GM23248 (cell line): ENCODE measurements around the gene MAST1. TPM values are rescaled to one million over a fixed set of nuclear protein-coding genes. Genes with fewer than 3 reads are reported as not detected.

Experiments used
- DNase-seq: peaks from one replicate; pipeline ENCODE4 v3.0.0-alpha.2; 2015
- H2AFZ ChIP-seq: fragments of 200-600 bp; sonication (generic); 2 replicates; pipeline ENCODE4 v1.6.1; 2016; ENCODE audit warnings: antibody characterized with exemption
- H3F3A ChIP-seq: fragments of 200-600 bp; sonication (generic); 2 replicates; pipeline ENCODE4 v1.6.1; 2016; ENCODE audit warnings: mild to moderate bottlenecking, antibody characterized with exemption, mixed run types; ENCODE audit not compliant: insufficient read depth
- H3K27ac ChIP-seq: fragments of 200-600 bp; sonication (generic); 2 replicates; pipeline ENCODE4 v1.5.1; 2016; ENCODE audit warnings: mild to moderate bottlenecking
- H3K27me3 ChIP-seq: fragments of 200-600 bp; sonication (generic); replicated peaks from 2 replicates; pipeline ENCODE4 v1.6.1; 2016; ENCODE audit warnings: mild to moderate bottlenecking; ENCODE audit not compliant: insufficient read depth
- H3K36me3 ChIP-seq: fragments of 200-600 bp; sonication (generic); 2 replicates; pipeline ENCODE4 v1.6.1; 2016; ENCODE audit warnings: low read depth, mild to moderate bottlenecking
- H3K4me1 ChIP-seq: fragments of 200-600 bp; sonication (generic); 2 replicates; pipeline ENCODE4 v1.6.1; 2016; ENCODE audit warnings: mild to moderate bottlenecking; ENCODE audit not compliant: insufficient read depth
- H3K4me2 ChIP-seq: fragments of 200-600 bp; sonication (generic); one replicate; pipeline ENCODE4 v1.6.1; 2016; ENCODE audit warnings: mild to moderate bottlenecking; ENCODE audit not compliant: unreplicated experiment
- H3K4me3 ChIP-seq: fragments of 200-600 bp; sonication (generic); 2 replicates; pipeline ENCODE4 v1.5.1; 2016; ENCODE audit warnings: mild to moderate bottlenecking
- H3K79me2 ChIP-seq: fragments of 200-600 bp; sonication (generic); 2 replicates; pipeline ENCODE4 v1.6.1; 2016; ENCODE audit warnings: mild to moderate bottlenecking; ENCODE audit not compliant: insufficient read depth
- H3K9ac ChIP-seq: fragments of 200-600 bp; sonication (generic); 2 replicates; pipeline ENCODE4 v1.6.1; 2016; ENCODE audit warnings: mild to moderate bottlenecking
- H3K9me2 ChIP-seq: fragments of 200-600 bp; sonication (generic); 2 replicates; pipeline ENCODE4 v1.6.1; 2016; ENCODE audit warnings: mixed run types, mild to moderate bottlenecking, moderate library complexity; ENCODE audit not compliant: insufficient read depth
- H3K9me3 ChIP-seq: fragments of 200-600 bp; sonication (generic); one replicate; pipeline ENCODE4 v1.6.1; 2017; ENCODE audit warnings: low read depth
- H4K20me1 ChIP-seq: fragments of 200-600 bp; sonication (generic); 2 replicates; pipeline ENCODE4 v1.6.0; 2016; ENCODE audit not compliant: insufficient read depth
- EZH2 ChIP-seq: fragments of 200-600 bp; sonication (generic); IDR thresholded peaks from 2 replicates; pipeline ENCODE4 v1.6.1; 2018; ENCODE audit warnings: antibody characterized with exemption, mild to moderate bottlenecking; ENCODE audit not compliant: insufficient read depth, poor library complexity, severe bottlenecking
- EZH2phosphoT487 ChIP-seq: fragments of 200-600 bp; sonication (generic); IDR thresholded peaks from 2 replicates; pipeline ENCODE4 v1.6.1; 2018; ENCODE audit warnings: antibody characterized with exemption, moderate library complexity, mild to moderate bottlenecking, low read depth; ENCODE audit not compliant: insufficient read depth
- whole genome bisulfite sequencing, 2 experiments: methylation state at CpG; one replicate each; pipeline ENCODE4 v1.1.6; 2015 to 2017; ENCODE audit warnings: low lambda C conversion rate in 2 of 2, low coverage in 1 of 2; ENCODE audit errors: missing lambda C conversion rate in 2 of 2; 5-methylcytosine and 5-hydroxymethylcytosine counted together
- in situ Hi-C: fragments of 300-500 bp; cut with MboI; formaldehyde crosslinking; loops from 2 replicates; pipeline ENCODE4 v1.15.0; 2020
- polyA plus RNA-seq: library from polyadenylated mRNA; unstranded; fragments of >200 nt; fragmentation: Nextera tagmentation; extraction: Ambion mirVana; gene quantifications from 2 replicates; pipeline ENCODE4 v1.2.1, GENCODE V29; 2016
- total RNA-seq: library from RNA; depleted of rRNA; stranded (reverse); fragments of >200 nt; shearing (Covaris generic); gene quantifications from 2 replicates; pipeline ENCODE4 v1.2.3, GENCODE V29; 2014

The MAST1 gene
- total and polyA plus RNA-seq, 2 experiments from 2014 or later = 0.24 TPM; not detected in 1

- 80 to 92% methylated on average over 5 of the region's 5 CpGs for WGBS, 2 experiments
These were observed 55.3 kb downstream of the MAST1 start for GRCh38 chr19:12893582-12893981.

GRCh38 chr19:12896460-12896859 lies 58.1 kb downstream of the MAST1 start:
- TF ChIP-seq EZH2phosphoT487 (no peak), EZH2 (no peak)
- H3K27ac ChIP-seq = no peak overlapping the region
- peaks cover 9% of the 10 kb centered on the region; the same call in 1 of the 2 replicates for H3K79me2 ChIP-seq
- H3F3A ChIP-seq = no peaks in the 10 kb centered on the region
- no peak overlapping the region for H3K4me2 ChIP-seq
- peaks cover 3% of the 10 kb centered on the region; the same call in 1 of the 2 replicates for H3K4me1 ChIP-seq
- no peak overlapping the region for H3K4me3 ChIP-seq
- no peaks in the 10 kb centered on the region for H3K9me2 ChIP-seq
- H3K9ac ChIP-seq = no peak overlapping the region
- no peak for DNase-seq
- H4K20me1 ChIP-seq = no peaks in the 10 kb centered on the region
- no peaks in the 10 kb centered on the region for H3K9me3 ChIP-seq
- WGBS, 2 experiments = 78% methylated on average over 17 of the region's 17 CpGs
- H2AFZ ChIP-seq = no peak overlapping the region
- no peaks in the 10 kb centered on the region for H3K27me3 ChIP-seq
- in situ Hi-C loops = no loop called here
- H3K36me3 ChIP-seq = no peaks in the 10 kb centered on the region

More at GRCh38 chr19:12893582-12893981, 55.3 kb downstream of the MAST1 start:
- Histone ChIP-seq H4K20me1 (no peaks in the 10 kb centered on the region), H3K4me2 (no peak overlapping the region), H3K9me2 (no peaks in the 10 kb centered on the region), H3K27ac (no peak overlapping the region), H3K79me2 (peaks cover 11% of the 10 kb centered on the region; the same call in 1 of the 2 replicates), H3K9me3 (no peaks in the 10 kb centered on the region), H3K4me3 (no peak overlapping the region), H3K27me3 (no peaks in the 10 kb centered on the region), H2AFZ (no peak overlapping the region), H3K9ac (no peak overlapping the region), H3K36me3 (no peaks in the 10 kb centered on the region), H3K4me1 (peaks cover 3% of the 10 kb centered on the region; the same call in 1 of the 2 replicates), H3F3A (no peaks in the 10 kb centered on the region)
- in situ Hi-C loops = no loop called here
- no peak for DNase-seq
- TF ChIP-seq EZH2phosphoT487 (no peak), EZH2 (no peak)

- H3K9me2 ChIP-seq = no peaks in the 10 kb centered on the region
- no peaks in the 10 kb centered on the region for H3K27me3 ChIP-seq
- no peaks in the 10 kb centered on the region for H3K4me1 ChIP-seq
- H3K9me3 ChIP-seq = no peaks in the 10 kb centered on the region
- WGBS, 2 experiments = 80% methylated on average over 10 of the region's 10 CpGs
- H3K4me2 ChIP-seq = no peak overlapping the region
- H4K20me1 ChIP-seq = no peaks in the 10 kb centered on the region
- no peak overlapping the region for H3K4me3 ChIP-seq
- no peaks in the 10 kb centered on the region for H3F3A ChIP-seq
- H2AFZ ChIP-seq = no peak overlapping the region
- no peak for TF ChIP-seq EZH2
- TF ChIP-seq EZH2phosphoT487 = no peak
- no peaks in the 10 kb centered on the region for H3K79me2 ChIP-seq
- H3K27ac ChIP-seq = no peak overlapping the region
- no peak for DNase-seq
- H3K9ac ChIP-seq = no peak overlapping the region
- no peaks in the 10 kb centered on the region for H3K36me3 ChIP-seq
- in situ Hi-C loops = no loop called here
These were observed 61.7 kb downstream of the MAST1 start for GRCh38 chr19:12899891-12900518.

GRCh38 chr19:12907166-12907565 lies 68.9 kb downstream of the MAST1 start:
- H2AFZ ChIP-seq = no peak overlapping the region
- H3K36me3 ChIP-seq = no peaks in the 10 kb centered on the region
- H3K4me2 ChIP-seq = no peak overlapping the region
- no peaks in the 10 kb centered on the region for H3K9me3 ChIP-seq
- no peak for TF ChIP-seq EZH2
- no peak for TF ChIP-seq EZH2phosphoT487
- no peaks in the 10 kb centered on the region for H3K4me1 ChIP-seq
- no peaks in the 10 kb centered on the region for H3K79me2 ChIP-seq
- no peaks in the 10 kb centered on the region for H3K27me3 ChIP-seq
- DNase-seq = no peak
- H3K4me3 ChIP-seq = no peak overlapping the region
- in situ Hi-C loops = no loop called here
- H3K9me2 ChIP-seq = no peaks in the 10 kb centered on the region
- no peak overlapping the region for H3K9ac ChIP-seq
- no peak overlapping the region for H3K27ac ChIP-seq
- H4K20me1 ChIP-seq = no peaks in the 10 kb centered on the region
- WGBS, 2 experiments = 95 to 96% methylated on average over 9 of the region's 9 CpGs
- no peaks in the 10 kb centered on the region for H3F3A ChIP-seq
